T-cell (primary cell): ENCODE measurements around the gene SRSF1. TPM values are rescaled to one million over a fixed set of nuclear protein-coding genes. Genes with fewer than 3 reads are reported as not detected.

Experiments used
- ATAC-seq, 4 experiments: fragments of 200-7000 bp in 3 of 4; fragments of 150-1000 bp in 1 of 4; cut with Tn5 transposase; replicated peaks in 1 of 4; 1 replicate in 3 of 4; 2 replicates in 1 of 4; pipeline ENCODE4 v1.10.0; 2021; ENCODE audit warnings: moderate library complexity in 3 of 4, mild to moderate bottlenecking in 2 of 4, moderate number of reproducible peaks in 1 of 4
- CTCF ChIA-PET, 2 donors: fragments of 300-600 bp; sonication (Branson Sonifier 250); formaldehyde crosslinking; loops; one replicate each; lab custom pipeline; 2022; ENCODE audit warnings: antibody characterized with exemption in 2 of 2; lab: Charles Lee
- POLR2A ChIA-PET, 2 donors: fragments of 300-600 bp; sonication (Branson Sonifier 250); formaldehyde crosslinking; loops; one replicate each; lab custom pipeline; 2022; ENCODE audit warnings: antibody characterized with exemption in 2 of 2; lab: Charles Lee
- DNase-seq, 35 experiments: peaks; one replicate each; pipeline versions ENCODE4 v3.0.0 to v3.0.0-alpha.2; 2013 to 2023
- H3K27ac ChIP-seq: one replicate; pipeline ENCODE4 v1.5.1; 2013; ENCODE audit warnings: low read length
- H3K27me3 ChIP-seq, 2 experiments: replicated peaks in 1 of 2; 1 replicate in 1 of 2; 2 replicates in 1 of 2; pipeline versions ENCODE4 v1.6.1 to v1.7.0; 2013; ENCODE audit warnings: low read length in 1 of 2, mixed read lengths in 1 of 2; ENCODE audit not compliant: control insufficient read depth in 2 of 2, insufficient read depth in 2 of 2; ENCODE audit errors: extremely low read depth in 1 of 2
- H3K36me3 ChIP-seq, 2 donors: 1 replicate in 1 of 2; 2 replicates in 1 of 2; pipeline versions ENCODE4 v1.6.1 to v1.7.0; 2013; ENCODE audit warnings: low read length in 1 of 2; ENCODE audit not compliant: control insufficient read depth in 2 of 2, insufficient read depth in 1 of 2; ENCODE audit errors: extremely low read depth in 1 of 2
- H3K4me1 ChIP-seq, 2 experiments: 1 replicate in 1 of 2; 2 replicates in 1 of 2; pipeline versions ENCODE4 v1.6.1 to v1.7.0; 2013; ENCODE audit warnings: low read length in 2 of 2, mixed read lengths in 1 of 2; ENCODE audit not compliant: insufficient read depth in 2 of 2, control insufficient read depth in 1 of 2; ENCODE audit errors: extremely low read depth in 1 of 2
- H3K4me3 ChIP-seq, 2 donors: 1 replicate in 1 of 2; 2 replicates in 1 of 2; pipeline versions ENCODE4 v1.5.1 to v1.7.0; 2013; ENCODE audit warnings: mild to moderate bottlenecking in 2 of 2, low read length in 1 of 2, moderate library complexity in 1 of 2; ENCODE audit not compliant: control insufficient read depth in 1 of 2; ENCODE audit errors: extremely low read depth in 1 of 2
- H3K9me3 ChIP-seq: 2 replicates; pipeline ENCODE4 v1.7.0; 2013
- H3K27ac Mint-ChIP-seq, 2 donors: one replicate each; pipeline ENCODE4 v1.8.0; 2020 to 2021; ENCODE audit warnings: mild to moderate bottlenecking in 2 of 2, mixed read lengths in 2 of 2
- H3K27me3 Mint-ChIP-seq, 2 donors: one replicate each; pipeline ENCODE4 v1.8.0; 2021 to 2022; ENCODE audit warnings: mixed read lengths in 2 of 2
- H3K36me3 Mint-ChIP-seq: one replicate; pipeline ENCODE4 v1.8.0; 2021; ENCODE audit warnings: mixed read lengths
- H3K4me1 Mint-ChIP-seq, 3 donors: one replicate each; pipeline ENCODE4 v1.8.0; 2020 to 2022; ENCODE audit warnings: mixed read lengths in 3 of 3, mild to moderate bottlenecking in 1 of 3
- H3K4me3 Mint-ChIP-seq, 3 donors: one replicate each; pipeline ENCODE4 v1.8.0; 2020 to 2022; ENCODE audit warnings: mild to moderate bottlenecking in 3 of 3, mixed read lengths in 3 of 3, moderate library complexity in 3 of 3
- H3K9me3 Mint-ChIP-seq, 3 donors: one replicate each; pipeline ENCODE4 v1.8.0; 2020 to 2022; ENCODE audit warnings: mixed read lengths in 3 of 3
- WGBS: methylation state at CpG from one replicate; pipeline ENCODE4 v1.1.5; 2013; ENCODE audit warnings: missing lambda C conversion rate; ENCODE audit not compliant: insufficient coverage; 5-methylcytosine and 5-hydroxymethylcytosine counted together
- total RNA-seq, 35 experiments: library from RNA in 6 of 35; stranded (reverse) in 6 of 35; fragments of 120-200 nt in 1 of 35; gene quantifications; one replicate each; pipeline versions ENCODE4 v1.2.1 to v1.2.4 and lab custom pipeline; 2013 to 2026

The SRSF1 gene
- total RNA-seq, 5 donors from 2014 or later (not counting 1 experiment from before 2014, with no cell fraction given) = 112 to 266 (median 261) TPM

- Mint-ChIP-seq H3K4me1 (peaks cover 63 to 71% (median 68%) of the 10 kb centered on the region in 3 donors), H3K9me3 (no peaks in the 10 kb centered on the region)
These were observed 19.3 kb downstream of the SRSF1 start, which contains the start of gene VEZF1 for GRCh38 chr17:57987581-57988300. TSS of gene VEZF1 (minus strand) at chr17:57988254. CDS start at chr17:57988111, 143 bp downstream.

GRCh38 chr17:57986841-57987580, 20.0 kb downstream of the SRSF1 start:
- peaks cover 66 to 73% (median 68%) of the 10 kb centered on the region in 3 donors for H3K4me1 Mint-ChIP-seq
- CTCF ChIA-PET = interaction anchor here in 1 of 2 donors (0.5 to 3.4 kb wide), 4 partner anchors 12 to 142 kb away, joined by 3 to 25 read pairs (median 3); partner anchors contain the start of gene CUEDC1
- Histone ChIP-seq H3K4me3 (peak overlapping the region; percentile 82 to 85), H3K4me1 (peaks cover 35 to 37% of the 10 kb centered on the region in 2 experiments), H3K27me3 (no peaks in the 10 kb centered on the region), H3K27ac (peak overlapping the region; percentile 64), H3K36me3 (peaks cover 0 to 4% of the 10 kb centered on the region in 2 donors), H3K9me3 (no peaks in the 10 kb centered on the region)
- peak overlapping the region; percentile 89 to 92 (median 91) for H3K4me3 Mint-ChIP-seq
- H3K9me3 Mint-ChIP-seq = no peaks in the 10 kb centered on the region
- H3K27me3 Mint-ChIP-seq = no peaks in the 10 kb centered on the region
- WGBS = 6% methylated on average over 23 of the region's 38 CpGs
- peak overlapping the region; percentile 89 to 92 for H3K27ac Mint-ChIP-seq
- POLR2A ChIA-PET = interaction anchor here (0.6 to 1.2 kb wide), 4 partner anchors 10 to 1168 kb away, joined by 3 to 5 read pairs (median 4); partner anchors contain the start of gene PRR11 (in 1 of the 2)
- DNase-seq (peak in 30 of 35 experiments; percentile 5 to 62 (median 30)), ATAC-seq (peak in 3 of 4 experiments; percentile 0 to 13 (median 11))
- peaks cover 12% of the 10 kb centered on the region for H3K36me3 Mint-ChIP-seq

More at GRCh38 chr17:57987581-57988300, 19.3 kb downstream of the SRSF1 start, which contains the start of gene VEZF1:
- H3K27ac ChIP-seq = peak within 1 kb of the TSS; percentile 64
- Mint-ChIP-seq H3K27me3 (no peaks in the 10 kb centered on the region), H3K36me3 (peaks cover 6% of the 10 kb centered on the region), H3K27ac (peak within 1 kb of the TSS; percentile 92 to 96), H3K4me3 (peak within 1 kb of the TSS; percentile 89 to 94 (median 91))
- H3K36me3 ChIP-seq = peaks cover 0 to under 1% of the 10 kb centered on the region in 2 donors
- CTCF ChIA-PET = interaction anchor here (0.6 to 3.4 kb wide), 4 partner anchors 11 to 14 kb away, joined by 3 to 25 read pairs (median 7); no protein-coding TSS in a partner anchor
- H3K9me3 ChIP-seq = no peaks in the 10 kb centered on the region
- ATAC-seq (peak; percentile 80 to 83 (median 82)), DNase-seq (peak in 34 of 35 experiments; percentile 44 to 87 (median 73))
- WGBS = 0% methylated on average over 24 of the region's 74 CpGs
- POLR2A ChIA-PET = interaction anchor here in 1 of 2 donors (0.6 to 1.1 kb wide), 2 partner anchors 11 to 26 kb away, joined by 4 to 5 read pairs; no protein-coding TSS in a partner anchor
- H3K4me3 ChIP-seq = peak within 1 kb of the TSS; percentile 82 to 85
- H3K27me3 ChIP-seq = no peaks in the 10 kb centered on the region
- peaks cover 33 to 37% of the 10 kb centered on the region in 2 experiments for H3K4me1 ChIP-seq

DNA sequence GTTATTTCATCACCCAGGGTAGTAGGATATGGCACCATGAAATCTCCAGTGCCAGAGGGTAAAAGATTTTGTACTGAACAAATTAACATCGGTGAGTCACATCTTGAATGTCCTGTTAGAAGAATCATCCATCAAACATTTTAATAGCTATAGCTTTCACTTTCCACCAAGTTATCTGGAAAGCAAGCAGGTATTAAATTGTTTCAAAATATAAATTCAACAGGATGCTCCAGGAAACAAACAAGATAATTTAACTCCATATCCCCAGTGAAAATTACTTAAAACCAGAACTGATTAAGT, 21.4 kb downstream of the SRSF1 start:
- Histone ChIP-seq H3K27ac (no peak overlapping the region), H3K4me1 (peaks cover 35 to 39% of the 10 kb centered on the region in 2 experiments), H3K36me3 (peaks cover 5 to 12% of the 10 kb centered on the region in 2 donors), H3K4me3 (no peak overlapping the region), H3K27me3 (no peaks in the 10 kb centered on the region), H3K9me3 (no peaks in the 10 kb centered on the region)
- Mint-ChIP-seq H3K27me3 (no peaks in the 10 kb centered on the region), H3K27ac (peak overlapping the region in 1 of 2 donors; percentile 34), H3K36me3 (peaks cover 20% of the 10 kb centered on the region), H3K4me1 (peaks cover 74 to 78% (median 76%) of the 10 kb centered on the region in 3 donors), H3K9me3 (no peaks in the 10 kb centered on the region), H3K4me3 (peak overlapping the region; percentile 49 to 89 (median 52))
- ChIA-PET CTCF (interaction anchor here (0.9 to 3.4 kb wide), 5 partner anchors 9 to 68 kb away, joined by 3 to 25 read pairs (median 4); partner anchors contain the start of genes CUEDC1 (in 1 of the 2) and SRSF1 (in 1 of the 2)), POLR2A (interaction anchor here (0.5 to 1.2 kb wide), 8 partner anchors 11 to 234 kb away, joined by 3 to 5 read pairs (median 4); no protein-coding TSS in a partner anchor)
- WGBS = no CpG with 5 or more reads among the region's 1 CpG
- no peak for DNase-seq
- ATAC-seq = no peak

- no peak overlapping the region for H3K4me3 ChIP-seq
- no peaks in the 10 kb centered on the region for H3K27me3 Mint-ChIP-seq
- ChIA-PET POLR2A (interaction anchor here in 1 of 2 donors (0.5 to 0.7 kb wide), 4 partner anchors 11 to 203 kb away, joined by 3 to 4 read pairs (median 4); no protein-coding TSS in a partner anchor), CTCF (interaction anchor here (0.5 to 3.4 kb wide), 6 partner anchors 9 to 78 kb away, joined by 3 to 25 read pairs (median 4); partner anchors contain the start of gene SRSF1 (in 1 of the 2))
- DNase-seq = no peak
- H3K36me3 ChIP-seq = peaks cover 5 to 16% of the 10 kb centered on the region in 2 donors
- WGBS = 100% methylated on average over 1 of the region's 4 CpGs
- H3K9me3 ChIP-seq = no peaks in the 10 kb centered on the region
- peaks cover 22% of the 10 kb centered on the region for H3K36me3 Mint-ChIP-seq
- peaks cover 35 to 39% of the 10 kb centered on the region in 2 experiments for H3K4me1 ChIP-seq
- H3K9me3 Mint-ChIP-seq = no peaks in the 10 kb centered on the region
- no peaks in the 10 kb centered on the region for H3K27me3 ChIP-seq
- no peak for ATAC-seq
- no peak overlapping the region for H3K27ac ChIP-seq
- H3K4me1 Mint-ChIP-seq = peaks cover 77 to 83% (median 78%) of the 10 kb centered on the region in 3 donors
- peak overlapping the region; percentile 49 to 89 (median 52) for H3K4me3 Mint-ChIP-seq
- H3K27ac Mint-ChIP-seq = peak overlapping the region; percentile 27 to 79
These were observed 21.9 kb downstream of the SRSF1 start for GRCh38 chr17:57984936-57985674.

- Histone ChIP-seq H3K27me3 (no peaks in the 10 kb centered on the region), H3K4me1 (peaks cover 35 to 39% of the 10 kb centered on the region in 2 experiments), H3K9me3 (no peaks in the 10 kb centered on the region), H3K4me3 (no peak overlapping the region), H3K36me3 (peaks cover 5 to 23% of the 10 kb centered on the region in 2 donors), H3K27ac (no peak overlapping the region)
- peak overlapping the region; percentile 47 to 89 (median 49) for H3K4me3 Mint-ChIP-seq
- 14% methylated on average over 1 of the region's 4 CpGs for WGBS
- ChIA-PET CTCF (interaction anchor here in 1 of 2 donors (0.8 to 3.4 kb wide), 2 partner anchors 11 to 15 kb away, joined by 4 to 25 read pairs; no protein-coding TSS in a partner anchor), POLR2A (no interaction called here)
- no peak for ATAC-seq
- no peak for DNase-seq
- peaks cover 71 to 77% (median 72%) of the 10 kb centered on the region in 3 donors for H3K4me1 Mint-ChIP-seq
- peaks cover 24% of the 10 kb centered on the region for H3K36me3 Mint-ChIP-seq
- H3K9me3 Mint-ChIP-seq = no peaks in the 10 kb centered on the region
- no peaks in the 10 kb centered on the region for H3K27me3 Mint-ChIP-seq
- peak overlapping the region; percentile 32 to 79 for H3K27ac Mint-ChIP-seq
These were observed 22.7 kb downstream of the SRSF1 start for GRCh38 chr17:57984261-57984890.
